ENCODE measurements around the gene PHLPP1. TPM values are rescaled to one million over a fixed set of nuclear protein-coding genes. Genes with fewer than 3 reads are reported as not detected.

PHLPP1 gene
- polyA plus RNA-seq, 2 of the 4 experiments (the other 2 are of a cell fraction): 6.5 to 12.1 TPM

DNA sequence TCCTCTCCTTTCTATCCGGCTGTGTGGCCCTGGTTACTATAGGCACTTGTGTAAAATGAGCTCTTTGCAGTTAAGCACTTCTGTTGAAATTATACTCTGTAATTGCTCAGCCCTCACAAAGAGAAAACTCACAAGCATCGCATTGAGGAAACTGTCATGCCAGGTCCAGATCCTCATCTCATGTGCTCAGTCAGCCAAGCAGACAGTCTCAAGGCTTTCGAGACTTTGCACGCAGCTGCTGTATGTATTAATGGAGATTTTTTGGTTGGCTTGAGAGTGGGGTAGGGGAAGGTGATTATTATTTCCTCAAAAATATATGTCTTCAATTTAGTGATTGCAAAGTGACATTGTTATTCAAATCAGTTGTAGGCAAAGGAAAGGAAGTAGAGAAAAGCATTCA lies 33.0 kb upstream of the PHLPP1 start:
- DNase-seq (ENCODE audit: low read depth in 1 of 2, low spot score in 1 of 2): no peak
- WGBS (ENCODE audit: missing lambda C conversion rate): 71% methylated on average over 4 of the region's 4 CpGs
- Histone ChIP-seq H3K4me1 (no peaks in the 10 kb centered on the region), H3K4me2 (no peak overlapping the region), H3K9me3 (peaks cover 9% of the 10 kb centered on the region; the same call in 1 of the 3 replicates), H3K4me3 (no peak overlapping the region), H3K27ac (no peak overlapping the region)
- POLR2A ChIA-PET: no interaction called here
- no peak for FAIRE-seq
- ATAC-seq: no peak
- CTCF ChIA-PET: no interaction called here
- TF ChIP-seq TFCP2L1 (CRISPR knock-in tag; IDR thresholded peaks at IDR 0.05) (no peak), CHD2 (IDR thresholded peaks at IDR 0.05; ENCODE audit: low read length, partially characterized antibody) (no peak), FOXS1 (CRISPR knock-in tag; IDR thresholded peaks at IDR 0.05) (no peak), RCOR1 (IDR thresholded peaks at IDR 0.05; ENCODE audit: low read depth, low read length) (no peak)
- TF ChIP-seq, protein P1, sequence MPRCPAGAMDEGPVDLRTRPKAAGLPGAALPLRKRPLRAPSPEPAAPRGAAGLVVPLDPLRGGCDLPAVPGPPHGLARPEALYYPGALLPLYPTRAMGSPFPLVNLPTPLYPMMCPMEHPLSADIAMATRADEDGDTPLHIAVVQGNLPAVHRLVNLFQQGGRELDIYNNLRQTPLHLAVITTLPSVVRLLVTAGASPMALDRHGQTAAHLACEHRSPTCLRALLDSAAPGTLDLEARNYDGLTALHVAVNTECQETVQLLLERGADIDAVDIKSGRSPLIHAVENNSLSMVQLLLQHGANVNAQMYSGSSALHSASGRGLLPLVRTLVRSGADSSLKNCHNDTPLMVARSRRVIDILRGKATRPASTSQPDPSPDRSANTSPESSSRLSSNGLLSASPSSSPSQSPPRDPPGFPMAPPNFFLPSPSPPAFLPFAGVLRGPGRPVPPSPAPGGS (IDR thresholded peaks at IDR 0.05): no peak

DNA sequence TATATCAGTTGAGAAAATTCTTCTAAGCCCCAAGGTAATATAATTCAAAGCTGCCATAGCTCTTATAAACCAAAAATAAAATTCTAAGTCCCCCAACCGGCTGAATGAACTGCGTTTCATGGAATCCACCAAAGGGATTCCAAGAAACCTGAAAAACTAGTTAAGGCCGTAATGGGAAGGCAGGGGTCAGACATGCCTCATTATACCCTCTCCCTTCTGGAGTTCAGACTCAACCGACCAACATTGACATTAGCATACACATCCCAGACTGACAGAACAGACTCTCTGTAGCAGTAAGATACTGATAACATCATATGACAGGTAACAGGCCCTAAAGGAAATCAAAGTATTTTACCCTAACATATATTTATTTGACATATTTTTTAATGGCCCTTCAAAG lies 31.4 kb upstream of the PHLPP1 start:
- Histone ChIP-seq H3K4me3 (no peak overlapping the region), H3K4me2 (no peak overlapping the region), H3K4me1 (no peaks in the 10 kb centered on the region), H3K9me3 (peaks cover 23% of the 10 kb centered on the region), H3K27ac (no peak overlapping the region)
- DNase-seq (ENCODE audit: low read depth in 1 of 2, low spot score in 1 of 2) (no peak), ATAC-seq (no peak), FAIRE-seq (no peak)
- CTCF ChIA-PET: no interaction called here
- TF ChIP-seq HOXB13 (CRISPR knock-in tag; IDR thresholded peaks at IDR 0.05; ENCODE audit: low read depth) (no peak), TFCP2L1 (CRISPR knock-in tag; IDR thresholded peaks at IDR 0.05) (no peak), PHF8 (IDR thresholded peaks at IDR 0.05; ENCODE audit: borderline replicate concordance, low read depth) (no peak), EP300 (IDR thresholded peaks at IDR 0.05) (no peak), NPAS2 (CRISPR knock-in tag; IDR thresholded peaks at IDR 0.05; ENCODE audit: borderline replicate concordance) (no peak), HEYL (CRISPR knock-in tag; IDR thresholded peaks at IDR 0.05) (no peak), HOXA7 (CRISPR knock-in tag; IDR thresholded peaks at IDR 0.05) (no peak), FOSB (CRISPR knock-in tag; IDR thresholded peaks at IDR 0.05) (no peak), ZNF302 (CRISPR knock-in tag; IDR thresholded peaks at IDR 0.05) (no peak), SREBF2 (IDR thresholded peaks at IDR 0.05) (no peak), RFX5 (IDR thresholded peaks at IDR 0.05) (no peak), GATA3 (IDR thresholded peaks at IDR 0.05; ENCODE audit: borderline replicate concordance) (no peak), MYC (IDR thresholded peaks at IDR 0.05; ENCODE audit: borderline replicate concordance, low read length) (no peak), RARB (CRISPR knock-in tag; IDR thresholded peaks at IDR 0.05) (no peak)
- TF ChIP-seq, protein P2, sequence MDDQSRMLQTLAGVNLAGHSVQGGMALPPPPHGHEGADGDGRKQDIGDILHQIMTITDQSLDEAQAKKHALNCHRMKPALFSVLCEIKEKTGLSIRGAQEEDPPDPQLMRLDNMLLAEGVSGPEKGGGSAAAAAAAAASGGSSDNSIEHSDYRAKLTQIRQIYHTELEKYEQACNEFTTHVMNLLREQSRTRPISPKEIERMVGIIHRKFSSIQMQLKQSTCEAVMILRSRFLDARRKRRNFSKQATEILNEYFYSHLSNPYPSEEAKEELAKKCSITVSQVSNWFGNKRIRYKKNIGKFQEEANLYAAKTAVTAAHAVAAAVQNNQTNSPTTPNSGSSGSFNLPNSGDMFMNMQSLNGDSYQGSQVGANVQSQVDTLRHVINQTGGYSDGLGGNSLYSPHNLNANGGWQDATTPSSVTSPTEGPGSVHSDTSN (IDR thresholded peaks at IDR 0.05): no peak
- TF ChIP-seq, protein P3, sequence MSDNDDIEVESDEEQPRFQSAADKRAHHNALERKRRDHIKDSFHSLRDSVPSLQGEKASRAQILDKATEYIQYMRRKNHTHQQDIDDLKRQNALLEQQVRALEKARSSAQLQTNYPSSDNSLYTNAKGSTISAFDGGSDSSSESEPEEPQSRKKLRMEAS (IDR thresholded peaks at IDR 0.05): no peak
- TF ChIP-seq, protein P1 (IDR thresholded peaks at IDR 0.05): no peak
- 59% methylated on average over 4 of the region's 4 CpGs for WGBS (ENCODE audit: missing lambda C conversion rate)
- POLR2A ChIA-PET: no interaction called here

DNA sequence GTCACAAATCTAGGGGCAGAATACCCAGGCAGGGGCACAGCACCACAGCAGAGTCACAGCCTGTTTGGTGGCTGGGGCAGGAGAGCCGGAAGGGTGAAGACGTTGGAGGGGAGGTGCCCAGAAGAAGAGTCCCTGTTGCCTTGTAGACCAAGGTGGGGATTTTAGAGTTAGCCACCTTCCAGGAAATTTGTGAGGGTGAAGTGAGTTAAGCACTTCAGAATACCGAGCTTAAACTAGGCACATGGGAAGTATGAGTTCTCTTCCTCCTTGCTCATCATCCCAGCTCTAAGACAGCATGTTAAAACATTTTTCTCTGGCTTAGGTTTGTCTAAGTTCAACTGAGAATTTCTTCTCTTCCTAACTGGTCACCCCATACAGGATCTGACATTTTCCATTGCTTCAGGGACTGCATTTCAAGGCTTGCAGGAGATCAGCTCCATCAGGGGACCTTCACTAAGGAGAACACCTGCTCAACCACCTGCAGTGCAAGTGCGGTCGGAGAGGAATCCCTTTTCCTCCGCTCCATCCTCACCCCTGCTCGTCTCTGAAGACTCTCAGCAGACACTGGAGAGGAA lies 26.5 kb upstream of the PHLPP1 start:
- Histone ChIP-seq H3K27ac (no peak overlapping the region), H3K4me2 (no peak overlapping the region), H3K4me1 (no peaks in the 10 kb centered on the region), H3K9me3 (peaks cover 32% of the 10 kb centered on the region), H3K4me3 (no peak overlapping the region)
- DNase-seq (ENCODE audit: low read depth in 1 of 2, low spot score in 1 of 2): no peak
- ChIA-PET POLR2A (no interaction called here), CTCF (no interaction called here)
- TF ChIP-seq EHF (CRISPR knock-in tag; IDR thresholded peaks at IDR 0.05) (no peak), RNF2 (IDR thresholded peaks at IDR 0.05; ENCODE audit: borderline replicate concordance, low read depth) (no peak)
- WGBS (ENCODE audit: missing lambda C conversion rate): 37% methylated on average over 7 of the region's 7 CpGs
- no peak for ATAC-seq
- no peak for FAIRE-seq
